Measurements from ENCODE around the gene PTBP2.
A peak's percentile ranks its signal among the peaks of the same experiment; 100 is the strongest.

Gene PTBP2

DNA sequence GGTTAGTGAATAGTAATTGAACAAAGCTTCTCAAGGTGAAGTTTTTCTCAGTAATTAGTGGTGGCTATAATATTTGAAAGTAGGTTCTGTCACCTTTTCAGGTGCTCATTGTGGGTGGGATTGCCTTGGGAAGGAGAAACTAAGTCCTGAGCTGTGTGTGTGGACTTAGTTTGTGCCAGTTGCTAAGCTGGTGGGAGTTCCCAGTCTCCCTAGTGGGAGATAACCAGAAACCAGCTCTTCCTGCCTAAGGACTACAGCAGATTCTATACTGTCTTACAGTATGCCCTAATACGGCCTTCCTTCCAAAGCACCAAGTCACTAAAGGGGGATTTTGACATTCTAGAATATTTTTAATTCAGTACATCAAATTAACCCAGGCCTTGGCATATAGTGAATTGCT is 94.3 kb downstream of the PTBP2 start:
- FAIRE-seq, result no peak
- TF ChIP-seq, protein P1, sequence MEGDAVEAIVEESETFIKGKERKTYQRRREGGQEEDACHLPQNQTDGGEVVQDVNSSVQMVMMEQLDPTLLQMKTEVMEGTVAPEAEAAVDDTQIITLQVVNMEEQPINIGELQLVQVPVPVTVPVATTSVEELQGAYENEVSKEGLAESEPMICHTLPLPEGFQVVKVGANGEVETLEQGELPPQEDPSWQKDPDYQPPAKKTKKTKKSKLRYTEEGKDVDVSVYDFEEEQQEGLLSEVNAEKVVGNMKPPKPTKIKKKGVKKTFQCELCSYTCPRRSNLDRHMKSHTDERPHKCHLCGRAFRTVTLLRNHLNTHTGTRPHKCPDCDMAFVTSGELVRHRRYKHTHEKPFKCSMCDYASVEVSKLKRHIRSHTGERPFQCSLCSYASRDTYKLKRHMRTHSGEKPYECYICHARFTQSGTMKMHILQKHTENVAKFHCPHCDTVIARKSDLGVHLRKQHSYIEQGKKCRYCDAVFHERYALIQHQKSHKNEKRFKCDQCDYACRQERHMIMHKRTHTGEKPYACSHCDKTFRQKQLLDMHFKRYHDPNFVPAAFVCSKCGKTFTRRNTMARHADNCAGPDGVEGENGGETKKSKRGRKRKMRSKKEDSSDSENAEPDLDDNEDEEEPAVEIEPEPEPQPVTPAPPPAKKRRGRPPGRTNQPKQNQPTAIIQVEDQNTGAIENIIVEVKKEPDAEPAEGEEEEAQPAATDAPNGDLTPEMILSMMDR (IDR thresholded peaks at IDR 0.05; ENCODE audit: insufficient read depth, missing control alignments), result no peak
- DNase-seq (ENCODE audit: insufficient read length, low spot score), result no peak

DNA sequence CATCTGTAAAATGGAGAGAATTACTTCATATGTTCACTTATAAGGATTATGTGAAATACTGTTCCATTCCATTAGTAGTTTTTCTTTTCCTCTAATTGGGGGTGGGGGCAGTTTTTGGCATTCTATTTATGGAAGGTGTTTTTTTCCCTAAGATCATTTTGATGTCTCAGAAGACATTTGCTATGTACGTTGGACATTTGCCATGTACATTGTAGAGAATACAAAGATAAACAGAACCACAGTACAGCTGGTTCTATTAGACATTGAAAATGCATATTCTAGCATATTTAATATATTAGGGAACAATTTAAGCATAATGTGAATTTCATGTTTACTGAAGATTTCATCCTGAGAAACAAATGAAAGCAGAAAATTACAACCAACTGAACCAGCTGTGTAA is 98.5 kb downstream of the PTBP2 start:
- DNase-seq (ENCODE audit: insufficient read length, low spot score), result no peak
- TF ChIP-seq, protein P1 (IDR thresholded peaks at IDR 0.05; ENCODE audit: insufficient read depth, missing control alignments), result no peak
- FAIRE-seq, result no peak

DNA sequence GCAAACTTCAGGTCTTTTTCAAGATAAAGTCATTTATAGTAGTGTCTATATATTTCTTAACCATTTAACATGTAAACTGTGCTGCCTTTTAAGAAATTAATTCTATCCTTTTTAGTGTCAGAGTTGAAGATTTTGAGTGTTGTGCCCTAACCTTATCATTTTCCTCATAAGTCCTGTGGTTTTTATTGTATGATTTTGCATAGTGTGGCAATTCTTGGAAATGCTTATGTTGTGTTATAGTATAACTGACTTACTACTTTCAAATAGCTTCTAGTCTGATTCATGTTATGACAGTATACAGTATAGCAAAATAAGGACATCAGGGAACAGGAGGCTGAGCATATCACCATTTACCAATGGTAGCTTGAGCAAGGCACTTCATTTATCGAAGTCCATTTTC is 99.1 kb downstream of the PTBP2 start:
- no peak for DNase-seq (ENCODE audit: insufficient read length, low spot score)
- TF ChIP-seq, protein P1 (IDR thresholded peaks at IDR 0.05; ENCODE audit: insufficient read depth, missing control alignments), result no peak
- FAIRE-seq, result peak; percentile 53

DNA sequence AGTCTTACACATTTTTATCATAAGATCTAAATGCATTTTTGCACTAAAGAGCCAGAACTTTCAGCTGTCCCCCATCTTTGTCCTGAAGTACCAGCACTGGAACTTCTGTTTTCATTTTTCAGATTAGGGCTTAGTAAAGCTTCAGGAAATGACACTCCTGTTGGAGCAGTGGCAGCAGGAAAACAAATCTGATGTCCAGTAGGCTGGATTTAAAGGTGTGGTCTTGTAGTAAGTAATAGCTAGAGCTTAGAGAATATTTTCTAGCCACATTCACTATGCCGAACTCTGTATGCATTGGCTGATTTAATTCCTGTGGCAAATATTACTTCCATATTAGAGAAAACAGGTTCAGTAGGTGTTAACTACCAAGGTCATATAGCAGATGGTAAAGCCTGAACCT is 103.6 kb downstream of the PTBP2 start:
- FAIRE-seq, result peak; percentile 21
- TF ChIP-seq, protein P1 (IDR thresholded peaks at IDR 0.05; ENCODE audit: insufficient read depth, missing control alignments), result no peak
- no peak for DNase-seq (ENCODE audit: insufficient read length, low spot score)

DNA sequence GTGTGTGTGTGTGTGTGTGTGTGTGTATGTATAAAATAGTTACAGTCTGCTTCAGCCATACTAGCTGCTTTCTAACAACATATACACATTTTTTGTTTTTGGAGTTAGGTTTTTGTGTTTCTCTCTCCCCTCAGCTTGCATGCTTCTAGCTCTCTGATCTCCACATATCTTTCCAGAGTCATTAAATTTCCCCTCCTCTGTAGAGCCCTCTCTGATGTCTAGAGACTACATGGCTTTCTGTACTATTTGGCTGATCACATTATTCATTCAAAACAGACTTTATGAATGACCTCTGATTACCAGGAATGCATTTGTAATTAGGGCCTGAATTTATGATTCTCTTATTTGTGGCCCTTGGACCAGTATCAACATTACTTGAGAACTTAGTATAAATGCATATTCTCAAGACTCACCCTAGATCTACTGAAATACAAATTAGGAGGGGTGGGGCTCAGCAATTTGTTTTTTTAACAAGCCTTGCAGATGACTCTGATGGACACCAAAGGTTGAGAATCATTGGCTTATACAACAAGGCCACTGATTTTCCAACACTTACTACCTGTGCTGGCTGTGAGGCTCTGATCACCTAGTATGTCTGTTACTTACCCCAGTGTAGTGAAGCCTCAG is 104.5 kb downstream of the PTBP2 start:
- no peak for FAIRE-seq

DNA sequence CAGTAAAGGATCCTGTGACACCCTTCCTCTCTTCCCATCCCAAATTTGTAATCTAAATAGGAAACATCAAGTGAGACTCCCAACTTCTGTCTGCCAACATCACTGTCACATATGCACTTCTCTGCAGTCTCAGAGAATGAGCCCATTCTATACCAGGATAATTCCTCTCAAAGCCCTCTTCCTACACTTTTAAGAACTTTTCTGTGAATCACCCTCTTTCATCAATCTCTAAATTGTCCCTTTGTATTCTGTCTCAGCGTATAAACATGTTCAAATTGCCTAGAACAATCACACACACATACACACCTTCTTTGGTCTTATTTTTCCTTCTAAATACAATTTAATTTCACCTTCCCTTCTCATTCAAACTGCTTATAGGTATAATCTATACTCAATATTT is 111.8 kb downstream of the PTBP2 start:
- no peak for DNase-seq (ENCODE audit: insufficient read length, low spot score)

More for the DNA sequence above, 104.5 kb downstream of the PTBP2 start:
- TF ChIP-seq, protein P1 (IDR thresholded peaks at IDR 0.05; ENCODE audit: insufficient read depth, missing control alignments), result no peak
- no peak for DNase-seq (ENCODE audit: insufficient read length, low spot score)

DNA sequence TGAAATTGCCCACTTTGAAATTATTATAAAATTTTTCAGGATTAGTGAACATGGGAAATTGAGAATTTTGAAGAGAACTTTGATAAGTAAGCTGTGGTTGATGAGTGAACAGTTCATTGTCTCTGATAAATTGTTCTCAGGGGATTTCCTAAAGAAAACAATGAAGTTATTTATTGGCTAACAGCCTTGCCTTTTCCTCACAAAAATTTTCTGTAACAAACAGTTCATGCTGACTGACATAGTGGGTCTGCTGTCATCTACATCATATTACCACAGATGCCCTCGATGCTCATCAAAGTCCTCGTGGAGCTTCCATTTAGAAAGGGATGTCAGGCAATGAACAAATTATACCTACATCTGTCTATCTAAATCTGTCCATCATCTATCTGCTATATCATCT is 113.4 kb downstream of the PTBP2 start:
- DNase-seq (ENCODE audit: insufficient read length, low spot score), result no peak
- TF ChIP-seq, protein P1 (IDR thresholded peaks at IDR 0.05; ENCODE audit: insufficient read depth, missing control alignments), result no peak
- FAIRE-seq, result no peak

More for the DNA sequence above, 111.8 kb downstream of the PTBP2 start:
- FAIRE-seq, result no peak
- TF ChIP-seq, protein P1 (IDR thresholded peaks at IDR 0.05; ENCODE audit: insufficient read depth, missing control alignments), result no peak
